GM21619 (cell line): Measurements from ENCODE around the gene EPB41L2.

Experiments used
- ATAC-seq: cut with Tn5 transposase; IDR thresholded peaks from one replicate; pipeline ENCODE4 v1.9.1; 2021; ENCODE audit not compliant: unreplicated experiment

EPB41L2 gene

DNA sequence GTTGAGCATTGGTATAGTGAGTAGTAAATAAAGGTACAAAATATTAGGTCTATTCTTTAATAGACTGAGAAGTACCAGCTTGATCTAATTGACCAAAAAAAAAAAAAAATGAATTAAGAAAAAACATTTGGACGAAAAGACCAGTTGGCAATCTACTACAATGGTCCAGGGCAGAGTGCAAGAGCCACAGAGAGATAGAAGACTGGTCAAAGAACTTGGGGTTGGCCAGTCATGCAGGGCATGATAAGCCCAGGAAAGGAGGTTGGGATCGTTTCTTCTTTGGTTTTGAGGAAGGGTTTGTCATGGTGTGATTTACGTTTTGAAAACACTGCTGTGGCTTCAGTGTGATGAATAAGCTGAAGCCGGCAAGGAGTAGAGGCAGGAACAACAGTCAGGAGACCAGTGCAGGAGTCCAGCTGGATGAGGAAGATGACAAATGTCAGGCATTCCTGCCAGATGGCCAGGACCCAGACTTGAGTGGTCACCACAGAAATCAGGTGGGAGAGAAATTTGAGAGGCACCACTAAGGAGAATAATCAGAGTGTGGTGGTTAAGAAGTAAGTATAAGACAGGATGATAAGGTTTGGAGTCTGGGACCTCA lies 221.8 kb downstream of the EPB41L2 start:
- ATAC-seq = no peak

DNA sequence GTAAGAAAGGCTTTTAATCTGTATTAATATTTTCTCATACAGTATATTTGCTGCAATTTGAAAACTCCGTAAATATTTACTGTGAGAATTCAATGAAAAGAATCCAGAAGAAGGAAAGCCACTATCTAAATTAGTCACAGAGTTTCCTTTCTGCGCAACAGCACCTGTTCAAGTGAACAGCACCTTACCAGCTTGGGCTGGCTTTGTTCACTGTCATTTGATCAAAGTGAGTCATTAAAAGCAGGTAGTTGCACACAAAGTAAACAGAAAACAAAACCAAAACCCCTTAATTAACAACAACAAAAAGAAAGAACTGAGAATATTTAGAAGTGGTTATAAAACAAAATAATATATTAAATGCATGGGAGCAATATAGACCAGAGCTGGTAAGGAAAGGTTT lies 223.0 kb downstream of the EPB41L2 start:
- ATAC-seq = no peak

DNA sequence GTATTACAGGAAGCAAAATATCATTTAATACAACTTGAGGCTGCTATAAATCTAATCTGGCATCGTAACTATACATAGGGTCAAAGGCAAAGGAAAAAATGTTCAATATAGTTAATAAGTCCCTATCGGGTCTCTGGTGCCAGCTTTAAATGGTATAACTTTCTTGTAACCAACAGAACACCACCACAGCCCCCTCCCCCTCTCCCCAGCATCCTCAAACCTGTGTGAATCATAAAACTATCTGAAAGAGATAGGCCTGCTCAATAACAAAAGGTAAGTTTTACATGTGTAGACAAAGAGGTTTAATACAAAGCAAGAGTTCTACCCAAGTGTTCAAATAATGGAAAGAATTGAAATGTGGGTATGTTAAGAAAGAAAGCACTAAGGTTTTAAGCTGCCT lies 223.7 kb downstream of the EPB41L2 start:
- no peak for ATAC-seq

DNA sequence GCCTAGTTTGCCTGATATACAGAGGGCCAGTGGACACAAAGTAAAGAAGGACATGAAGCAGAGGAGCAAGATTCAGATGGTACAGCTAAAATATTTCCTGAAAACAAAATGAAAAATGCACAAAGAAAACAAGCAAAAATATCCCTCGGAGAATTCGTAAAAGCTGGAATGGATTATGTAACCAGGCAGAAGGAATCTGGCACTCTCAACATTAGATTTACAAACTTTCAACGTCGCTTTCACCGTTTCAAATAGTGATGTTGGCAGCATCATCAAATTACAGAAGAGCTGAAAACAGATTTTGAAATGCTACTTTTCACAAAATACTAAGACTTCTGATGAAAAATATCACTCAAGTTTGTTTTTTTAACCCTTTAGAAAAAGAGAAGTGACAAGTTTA lies 224.1 kb downstream of the EPB41L2 start:
- ATAC-seq = no peak

DNA sequence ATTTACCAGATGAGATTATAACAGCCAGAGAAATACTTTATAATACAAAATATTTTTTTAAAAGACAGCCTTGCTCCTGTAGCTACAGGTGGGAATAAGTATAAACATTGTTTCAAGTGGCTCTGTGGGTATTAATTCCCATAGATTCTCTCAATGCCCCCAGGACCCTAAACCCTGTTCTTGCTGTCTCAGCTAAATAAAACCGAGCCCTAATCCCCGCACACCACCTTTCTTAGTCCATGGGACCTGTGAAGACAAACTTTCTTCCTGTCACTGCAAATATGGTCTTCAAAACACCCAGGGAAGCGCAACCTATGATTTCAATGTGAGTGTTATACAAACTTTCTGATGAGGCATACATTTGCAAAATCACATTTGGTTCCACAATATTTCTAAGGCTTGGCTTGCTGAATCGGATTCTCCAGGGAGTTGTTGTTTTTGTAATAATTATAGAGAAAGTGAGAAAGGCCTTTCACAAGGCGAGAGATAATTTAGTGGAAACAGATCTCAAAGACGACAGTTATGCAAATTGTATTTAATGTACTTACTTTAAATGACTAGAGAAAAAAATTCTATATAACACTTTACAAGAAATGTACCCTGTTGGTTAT lies 224.7 kb downstream of the EPB41L2 start:
- ATAC-seq = no peak

DNA sequence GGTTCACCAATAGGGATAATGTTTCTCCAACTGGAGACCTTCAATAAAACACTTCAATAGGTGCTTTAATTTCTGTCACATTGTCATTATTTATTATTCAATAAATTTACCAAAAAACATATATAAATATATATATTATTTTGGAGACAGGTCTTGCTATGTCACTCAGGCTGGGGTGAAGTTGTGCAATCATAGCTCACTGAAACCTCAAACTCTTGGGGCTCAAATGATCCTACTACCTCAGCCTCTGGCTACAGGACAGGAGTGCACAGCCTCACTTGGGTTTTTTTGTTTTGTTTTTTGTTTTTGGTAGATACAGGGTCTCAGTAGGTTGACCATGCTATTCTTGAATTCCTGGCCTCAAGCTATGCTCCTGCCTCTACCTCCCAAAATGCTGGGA lies 226.0 kb downstream of the EPB41L2 start:
- ATAC-seq = no peak

DNA sequence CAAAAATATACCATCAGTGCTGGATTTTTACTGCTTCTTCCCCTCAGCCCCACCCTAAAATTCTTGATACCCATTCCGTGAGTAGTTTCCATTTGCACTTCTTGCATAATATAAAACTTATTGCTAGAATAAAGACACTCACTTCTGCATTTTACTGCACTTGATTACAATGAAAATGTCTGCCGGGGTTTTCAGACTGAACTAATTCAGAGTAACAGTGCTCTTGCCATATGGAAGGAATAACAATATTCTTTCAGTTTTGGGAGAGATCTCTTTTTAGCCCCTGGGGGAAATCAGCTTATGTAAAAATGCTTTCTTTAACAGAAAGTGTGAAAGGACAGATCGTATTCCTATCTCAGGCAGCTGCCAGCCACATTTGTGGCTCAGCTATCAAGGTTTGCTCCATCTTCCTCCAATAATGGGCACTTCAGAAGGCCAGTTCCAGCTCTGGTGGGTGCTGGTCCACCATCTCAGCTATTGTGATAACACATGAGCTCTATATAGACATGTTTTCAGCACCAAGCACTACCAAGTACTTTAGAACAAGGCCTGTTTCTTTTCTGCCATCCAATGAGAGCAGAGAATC lies 226.9 kb downstream of the EPB41L2 start:
- no peak for ATAC-seq

DNA sequence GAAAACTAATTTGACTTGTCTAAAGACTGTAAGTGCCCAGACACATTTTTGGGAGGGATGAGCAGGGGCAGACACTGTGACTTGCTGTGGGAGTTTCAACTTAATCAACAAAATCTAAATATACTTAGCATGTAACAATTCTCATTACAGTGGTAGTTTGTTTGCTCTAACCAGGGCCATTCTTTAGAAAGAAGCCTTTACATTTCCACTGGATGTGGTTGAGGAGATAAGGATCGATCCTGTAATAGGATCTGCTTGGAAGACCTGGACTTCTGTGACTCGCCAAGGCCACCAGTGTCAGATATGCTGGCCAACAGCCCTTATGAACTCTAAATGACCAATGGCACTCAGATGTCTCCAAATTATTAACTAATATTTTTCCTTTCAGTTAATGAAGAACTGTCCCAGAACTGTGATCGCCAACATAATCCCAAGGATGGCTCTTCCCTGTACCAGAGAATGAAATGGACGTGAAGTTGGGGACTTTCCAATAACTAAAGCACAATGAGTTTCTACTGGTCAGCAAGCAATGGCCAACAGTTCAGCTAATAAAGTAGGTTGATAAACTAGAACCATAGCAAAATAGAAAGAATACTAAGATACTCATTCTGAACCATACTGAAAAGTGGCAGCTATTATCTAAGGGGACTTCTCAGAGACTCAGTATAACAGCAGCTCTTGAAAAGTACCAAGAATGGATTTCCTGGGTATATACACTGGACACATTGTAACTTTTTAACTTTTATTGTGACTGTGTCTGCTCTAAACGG lies 228.4 kb downstream of the EPB41L2 start:
- no peak for ATAC-seq

DNA sequence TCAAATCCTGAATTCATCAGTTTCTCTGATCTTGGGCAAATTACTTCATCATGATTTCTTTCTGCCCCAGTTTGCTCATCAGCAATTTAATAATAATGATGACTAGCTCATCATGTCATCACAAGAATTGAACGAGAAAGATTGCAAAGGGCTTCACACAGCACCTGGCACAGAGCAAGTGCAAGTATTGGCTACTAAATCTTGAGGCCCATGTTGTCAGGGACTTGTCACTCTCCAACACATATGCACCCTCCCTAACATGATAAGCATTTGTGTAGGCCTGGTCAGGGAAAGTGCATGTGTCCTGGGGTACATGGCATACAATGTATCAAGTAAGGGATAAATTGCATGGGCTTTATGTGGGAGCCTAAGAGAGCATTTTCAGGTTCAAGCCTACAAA lies 229.5 kb downstream of the EPB41L2 start:
- ATAC-seq = no peak

DNA sequence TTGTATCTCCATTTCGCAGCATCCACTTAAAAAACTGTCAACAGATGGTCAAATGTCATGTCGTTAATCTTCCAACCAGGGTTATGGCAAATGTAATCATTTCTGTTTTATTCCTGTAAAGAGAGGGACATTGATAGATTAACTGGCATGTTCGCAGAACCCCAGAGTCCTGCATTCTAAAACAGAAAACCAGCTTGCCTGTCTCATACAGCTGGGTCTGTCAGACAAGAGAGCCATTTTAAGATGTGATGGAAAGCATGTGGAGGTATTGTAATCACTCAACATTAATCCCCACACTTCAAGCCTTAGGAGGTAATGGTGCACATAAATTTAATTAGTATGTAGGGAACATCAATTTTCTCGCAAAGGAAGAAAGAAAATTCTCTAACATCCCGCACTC lies 231.4 kb downstream of the EPB41L2 start:
- no peak for ATAC-seq

DNA sequence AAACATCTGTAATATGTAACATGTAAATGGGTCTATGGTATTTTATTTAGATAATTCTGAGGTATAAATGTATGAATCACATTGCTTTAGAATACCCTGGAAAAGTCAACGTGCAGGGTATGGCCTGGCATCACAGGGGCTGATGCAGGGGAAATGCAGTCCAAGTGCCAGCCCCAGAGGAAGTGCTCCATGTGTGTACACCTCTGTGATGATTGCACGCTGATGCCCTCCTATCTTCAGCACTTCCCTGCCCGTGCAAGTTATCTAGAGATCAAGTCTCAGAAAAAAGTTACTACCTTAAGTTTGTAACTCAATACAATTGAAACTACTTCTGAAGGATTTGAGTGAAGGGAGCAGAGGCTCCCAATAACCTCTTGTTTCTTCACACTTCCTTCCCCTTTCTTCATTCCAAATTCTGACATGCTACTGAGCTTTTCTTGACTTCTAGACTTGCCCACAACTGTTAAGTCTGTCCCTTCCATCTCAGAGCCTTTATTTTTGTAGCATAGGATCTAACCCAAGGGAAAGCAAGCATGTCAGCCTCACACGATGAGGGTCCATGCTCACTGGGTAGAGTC lies 233.6 kb downstream of the EPB41L2 start:
- ATAC-seq = no peak

DNA sequence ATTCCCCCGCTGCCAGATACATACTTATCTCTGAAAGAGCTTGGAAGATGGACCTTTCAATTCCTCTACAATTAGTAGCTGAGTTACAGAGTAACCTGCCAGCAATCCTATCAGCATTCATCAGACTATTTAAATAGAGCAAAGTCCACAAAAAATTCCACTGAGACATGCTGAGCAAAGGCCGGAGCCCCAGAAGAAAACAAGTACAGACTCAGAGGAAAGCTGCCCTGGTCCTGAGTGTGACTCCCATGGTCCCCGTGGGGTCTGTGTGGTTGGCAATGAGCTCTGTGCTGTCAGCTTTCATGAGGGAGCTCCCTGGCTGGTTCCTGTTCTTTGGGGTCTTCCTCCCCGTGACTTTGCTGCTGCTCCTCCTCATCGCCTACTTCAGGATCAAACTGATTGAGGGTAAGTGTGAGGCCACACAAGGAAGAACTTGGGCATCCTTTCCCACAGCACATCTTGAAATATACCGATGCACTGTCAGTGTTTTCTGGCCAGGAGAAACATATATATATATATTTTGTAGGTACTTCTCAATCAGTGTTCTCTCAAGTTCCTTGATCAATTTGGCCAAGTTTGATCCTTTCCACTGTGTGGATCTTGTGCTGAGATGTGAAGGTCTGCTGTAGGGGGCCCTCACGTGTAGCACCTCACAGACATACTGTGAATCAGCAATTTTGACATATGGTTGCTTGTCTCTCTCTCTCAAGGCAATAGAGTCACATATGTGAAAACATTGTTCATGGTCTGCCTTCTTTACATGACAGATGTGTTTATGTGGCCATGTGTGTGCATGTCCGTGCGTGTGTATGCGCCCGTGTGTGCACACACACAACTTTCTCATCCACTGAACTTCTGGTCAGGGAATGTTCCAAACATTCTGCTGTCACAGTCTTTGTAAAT lies 235.5 kb downstream of the EPB41L2 start, which contains the start of gene SMLR1:
Gene SMLR1, plus strand, starts transcription at position 160 of the 903 bp plus-strand sequence. Its CDS starts 8 bp downstream, at position 168.
- ATAC-seq = no peak

DNA sequence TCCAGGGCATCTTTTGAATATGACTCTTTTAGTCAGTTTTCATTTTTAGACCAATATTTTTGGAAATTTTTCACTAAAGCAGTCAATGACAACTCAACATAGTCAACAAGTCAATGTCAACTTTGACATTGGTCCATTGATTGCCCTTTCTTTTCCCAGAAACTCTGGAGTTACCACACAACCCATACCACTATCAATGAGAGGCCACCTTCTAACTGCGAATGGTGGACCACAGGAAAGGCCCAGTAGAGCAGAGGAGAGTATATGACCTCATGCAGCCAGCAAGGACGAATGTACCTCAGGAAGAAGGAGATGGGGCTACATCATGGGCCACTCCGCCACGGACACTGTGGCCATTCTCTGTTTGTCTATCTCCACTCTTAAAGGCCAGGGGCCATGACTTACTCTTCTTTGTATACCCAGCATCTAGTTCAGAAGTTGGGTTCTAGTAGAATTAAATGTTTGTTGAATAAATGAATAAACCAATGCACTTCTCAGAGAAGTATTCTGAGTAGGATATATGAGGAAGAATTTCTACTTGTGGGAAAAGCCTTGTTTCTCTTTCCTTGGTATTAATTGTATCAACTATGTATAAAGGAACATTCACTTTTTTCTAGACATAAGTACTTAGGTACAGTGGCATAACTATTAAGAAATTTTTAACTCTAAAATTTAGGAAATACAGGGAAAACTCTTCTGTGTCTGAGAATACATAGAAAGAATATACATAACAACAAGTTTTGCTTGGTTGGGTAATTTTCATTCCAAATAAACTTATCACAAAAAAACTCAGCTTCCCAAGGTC lies 236.4 kb downstream of the EPB41L2 start:
- ATAC-seq = no peak

DNA sequence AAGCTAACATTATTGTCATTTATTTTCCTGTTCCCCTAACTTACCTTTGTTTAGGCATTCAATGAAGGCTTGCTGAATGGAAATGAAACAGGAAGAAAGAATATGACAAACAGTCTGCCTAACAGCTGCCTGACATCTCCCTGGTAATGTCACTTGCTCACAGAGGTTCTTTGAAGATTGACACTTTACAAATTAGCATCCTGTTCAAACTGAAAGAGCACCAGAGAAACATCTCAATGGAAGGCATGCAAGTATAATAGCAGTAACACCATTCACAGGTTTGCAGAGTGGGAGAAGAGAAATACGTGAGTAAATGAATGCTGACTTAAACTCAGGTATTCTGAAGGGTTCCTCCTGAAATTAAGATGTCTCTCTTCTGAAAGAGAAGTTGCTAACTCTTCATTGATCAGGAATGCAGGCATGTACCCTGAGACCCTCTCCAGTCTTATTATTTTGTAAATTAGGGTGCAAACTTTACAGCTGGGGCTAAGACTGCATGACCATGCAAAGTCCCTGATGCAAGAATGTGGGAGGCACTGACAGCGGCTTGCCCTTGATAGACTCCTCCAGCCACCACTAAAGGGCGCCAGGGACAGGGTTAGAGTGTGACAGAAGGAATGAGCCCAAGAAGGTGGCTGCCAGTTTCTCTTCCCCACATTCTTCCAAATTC lies 237.1 kb downstream of the EPB41L2 start:
- ATAC-seq = no peak

DNA sequence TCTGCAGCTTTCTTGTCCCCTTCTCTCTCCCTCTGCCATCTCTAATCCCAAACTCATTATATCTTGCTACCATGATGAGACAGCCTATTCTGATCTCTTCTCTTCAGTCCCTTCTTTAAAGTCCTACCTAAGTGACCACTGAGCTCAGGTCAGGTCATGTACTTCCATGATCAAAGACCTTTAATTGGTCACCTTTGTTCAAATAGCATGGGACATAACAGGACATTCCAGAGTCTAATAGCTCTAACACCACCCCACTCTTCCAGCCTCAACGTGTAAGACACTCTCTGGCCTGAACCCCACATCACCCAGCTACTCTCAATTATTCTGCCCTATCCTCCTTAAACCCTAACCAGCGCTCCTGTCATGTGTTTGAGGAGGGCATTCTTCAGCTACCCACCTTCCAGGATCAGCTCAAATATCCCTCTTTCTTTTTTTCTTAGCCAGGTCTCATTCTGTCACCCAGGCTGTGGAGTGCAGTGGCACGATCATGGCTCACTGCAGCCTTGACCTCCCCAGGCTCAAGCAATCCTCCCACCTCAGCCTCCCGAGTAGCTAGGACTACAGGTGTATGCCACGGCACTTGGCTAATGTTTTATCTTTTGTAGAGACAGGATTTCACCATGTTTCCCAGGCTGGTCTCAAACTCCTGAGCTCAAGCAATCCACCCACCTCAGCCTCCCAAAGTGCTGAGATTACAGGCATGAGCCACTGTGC lies 237.9 kb downstream of the EPB41L2 start:
- ATAC-seq = no peak

DNA sequence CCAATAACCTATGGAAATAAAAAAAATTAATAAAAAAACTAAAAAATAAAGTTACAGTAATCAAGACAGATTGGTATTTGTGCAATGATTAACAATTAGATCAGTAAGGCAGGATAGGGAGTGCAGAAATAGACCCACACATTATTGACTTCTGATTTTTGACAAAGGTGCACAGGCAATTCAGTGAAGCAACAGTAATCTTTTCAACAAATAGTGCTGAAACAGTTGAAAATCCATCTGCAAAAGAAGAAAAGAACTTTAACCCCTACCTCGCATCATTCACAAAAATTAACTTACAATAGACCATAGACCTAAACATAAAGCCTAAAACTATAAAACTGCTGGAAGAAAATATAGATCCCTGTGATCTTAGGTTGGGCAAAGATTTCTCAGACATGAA lies 240.3 kb downstream of the EPB41L2 start:
- no peak for ATAC-seq

DNA sequence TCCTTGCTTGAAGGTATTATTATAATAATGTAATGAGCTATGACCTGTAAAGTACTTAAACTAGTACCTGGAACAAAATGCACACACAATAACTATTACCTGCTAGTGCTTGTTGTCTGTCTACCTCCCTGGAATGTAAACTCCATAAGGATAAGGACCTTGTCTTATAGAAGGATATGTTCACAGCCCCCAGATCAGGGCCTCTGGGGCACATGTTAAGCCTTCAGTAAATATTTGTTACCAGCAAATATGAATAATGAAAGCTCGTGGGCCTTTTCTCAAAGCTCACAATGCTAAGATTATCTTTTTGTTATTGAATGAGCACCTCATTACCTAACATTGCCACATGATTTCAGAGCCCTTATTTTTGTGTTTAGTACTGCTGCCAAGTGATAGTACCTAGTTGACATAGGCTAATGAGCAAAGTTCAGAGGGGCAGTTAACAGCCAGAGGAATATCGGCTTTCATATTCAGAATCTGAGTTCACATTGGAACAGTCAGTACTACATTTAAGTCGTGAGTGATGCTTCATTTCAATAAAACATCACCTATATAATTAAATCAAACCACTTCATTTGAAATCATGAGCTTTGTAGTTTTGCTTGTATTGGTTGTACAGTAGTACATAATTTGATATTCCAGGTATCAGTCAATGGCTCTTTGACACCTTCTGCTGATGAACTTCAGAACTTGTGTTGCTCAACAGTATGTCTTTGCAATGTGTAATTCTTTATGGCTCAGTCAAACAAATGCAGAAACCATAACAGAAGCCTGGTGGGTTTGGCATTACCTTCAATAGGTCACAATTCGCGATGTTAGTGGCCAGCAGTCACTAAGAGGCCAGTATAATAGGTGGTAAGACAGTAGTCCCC lies 247.6 kb downstream of the EPB41L2 start:
- ATAC-seq = no peak

DNA sequence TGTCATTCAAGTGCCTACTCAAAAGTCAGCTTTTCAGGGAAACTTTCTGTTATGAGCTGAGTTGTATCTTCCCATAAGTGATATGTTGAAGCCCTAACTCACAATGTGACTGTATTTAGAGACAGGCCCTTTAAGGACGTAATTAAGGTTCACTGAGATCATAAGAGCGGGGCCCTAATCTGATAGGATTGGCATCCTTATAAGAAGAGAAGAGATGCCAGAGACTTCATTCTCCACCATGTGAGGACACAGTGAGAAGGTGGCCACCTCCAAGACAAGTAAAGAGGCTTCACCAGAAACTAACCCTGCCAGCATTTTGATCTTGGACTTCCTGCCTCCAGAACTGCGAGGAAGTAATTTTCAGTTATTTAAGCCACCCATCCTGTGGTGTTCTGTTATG lies 248.5 kb downstream of the EPB41L2 start:
- no peak for ATAC-seq
